CD14-positive monocyte (primary cell): ENCODE data around the gene RCBTB1. TPM values are rescaled to one million over a fixed set of nuclear protein-coding genes. Genes with fewer than 3 reads are reported as not detected.

ENCODE experiments used
- DNase-seq, 3 donors: peaks; one replicate each; pipeline ENCODE4 v3.0.0-alpha.2; 2011 to 2022
- H2AFZ ChIP-seq: 2 replicates; pipeline ENCODE4 v1.6.0; 2012; ENCODE audit warnings: mild to moderate bottlenecking, low read depth, low read length, inconsistent platforms; ENCODE audit not compliant: insufficient read depth, poor library complexity, severe bottlenecking
- H3K27ac ChIP-seq, 2 donors: 1 replicate in 1 of 2; 2 replicates in 1 of 2; pipeline ENCODE4 v1.5.1; 2012 to 2013; ENCODE audit warnings: low read length in 2 of 2, control low read depth in 1 of 2, inconsistent platforms in 1 of 2, low read depth in 1 of 2, mild to moderate bottlenecking in 1 of 2
- H3K27me3 ChIP-seq, 2 donors: one replicate each; pipeline versions ENCODE4 v1.6.0 to v1.6.1; 2011 to 2013; ENCODE audit warnings: low read length in 2 of 2; ENCODE audit not compliant: control insufficient read depth in 2 of 2, insufficient read depth in 2 of 2
- H3K36me3 ChIP-seq, 2 donors: replicated peaks in 1 of 2; 1 replicate in 1 of 2; 2 replicates in 1 of 2; pipeline versions ENCODE4 v1.5.1 to v1.6.1; 2012 to 2013; ENCODE audit warnings: low read length in 2 of 2, control low read depth in 1 of 2, inconsistent platforms in 1 of 2, mild to moderate bottlenecking in 1 of 2; ENCODE audit not compliant: insufficient read depth in 2 of 2, control insufficient read depth in 1 of 2
- H3K4me1 ChIP-seq, 2 donors: 1 replicate in 1 of 2; 2 replicates in 1 of 2; pipeline versions ENCODE4 v1.5.1 to v1.6.1; 2012 to 2013; ENCODE audit warnings: low read length in 2 of 2, control low read depth in 1 of 2, inconsistent platforms in 1 of 2, mild to moderate bottlenecking in 1 of 2, moderate library complexity in 1 of 2; ENCODE audit not compliant: insufficient read depth in 2 of 2, control insufficient read depth in 1 of 2
- H3K4me2 ChIP-seq: replicated peaks from 2 replicates; pipeline ENCODE3; 2012; ENCODE audit warnings: low read length, moderate library complexity, mild to moderate bottlenecking; ENCODE audit not compliant: poor library complexity, severe bottlenecking; ENCODE audit errors: extremely low read depth
- H3K4me3 ChIP-seq, 3 experiments: fragments of 200-600 bp in 1 of 3; sonication (generic) in 1 of 3; replicated peaks in 1 of 3; 1 replicate in 2 of 3; 2 replicates in 1 of 3; pipeline ENCODE4 v1.5.1; 2011 to 2013; ENCODE audit warnings: low read length in 3 of 3, mild to moderate bottlenecking in 3 of 3, control low read depth in 2 of 3, low read depth in 2 of 3, inconsistent platforms in 1 of 3, moderate library complexity in 1 of 3
- H3K79me2 ChIP-seq: 2 replicates; pipeline ENCODE4 v1.6.0; 2012; ENCODE audit warnings: mild to moderate bottlenecking, control low read depth, inconsistent platforms, low read length, moderate library complexity; ENCODE audit not compliant: insufficient read depth
- H3K9ac ChIP-seq: 2 replicates; pipeline ENCODE4 v1.6.0; 2017; ENCODE audit warnings: low read length, mild to moderate bottlenecking; ENCODE audit not compliant: insufficient read depth, poor library complexity, severe bottlenecking
- H3K9me3 ChIP-seq, 2 donors: replicated peaks in 1 of 2; 1 replicate in 1 of 2; 2 replicates in 1 of 2; pipeline versions ENCODE4 v1.5.1 to v1.6.1; 2012 to 2013; ENCODE audit warnings: low read length in 2 of 2, control low read depth in 1 of 2; ENCODE audit not compliant: control insufficient read depth in 1 of 2, insufficient read depth in 1 of 2
- H4K20me1 ChIP-seq: 2 replicates; pipeline ENCODE4 v1.6.0; 2012; ENCODE audit warnings: mild to moderate bottlenecking, low read length, control low read depth, moderate library complexity; ENCODE audit not compliant: insufficient read depth
- H3K27ac Mint-ChIP-seq, 7 donors: one replicate each; pipeline ENCODE4 v1.8.0; 2020; ENCODE audit warnings: mild to moderate bottlenecking in 7 of 7, mixed read lengths in 7 of 7, moderate library complexity in 6 of 7, inconsistent platforms in 2 of 7
- H3K27me3 Mint-ChIP-seq, 3 donors: one replicate each; pipeline ENCODE4 v1.8.0; 2021 to 2022; ENCODE audit warnings: low read depth in 3 of 3, mild to moderate bottlenecking in 3 of 3, mixed read lengths in 3 of 3, moderate library complexity in 3 of 3, inconsistent platforms in 1 of 3
- H3K36me3 Mint-ChIP-seq, 2 donors: one replicate each; pipeline ENCODE4 v1.8.0; 2020; ENCODE audit warnings: mixed read lengths in 2 of 2, inconsistent platforms in 1 of 2, mild to moderate bottlenecking in 1 of 2
- H3K4me1 Mint-ChIP-seq: one replicate; pipeline ENCODE4 v1.8.0; 2020; ENCODE audit warnings: mild to moderate bottlenecking, mixed read lengths
- H3K4me3 Mint-ChIP-seq, 2 donors: one replicate each; pipeline ENCODE4 v1.8.0; 2020; ENCODE audit warnings: mild to moderate bottlenecking in 2 of 2, mixed read lengths in 2 of 2, moderate library complexity in 1 of 2
- H3K9me3 Mint-ChIP-seq, 7 donors: one replicate each; pipeline ENCODE4 v1.8.0; 2020 to 2022; ENCODE audit warnings: mixed read lengths in 7 of 7, mild to moderate bottlenecking in 6 of 7, moderate library complexity in 6 of 7, inconsistent platforms in 2 of 7
- WGBS: methylation state at CpG from one replicate; pipeline ENCODE4 v1.1.5; 2013; ENCODE audit warnings: missing lambda C conversion rate; ENCODE audit not compliant: insufficient coverage; 5-methylcytosine and 5-hydroxymethylcytosine counted together
- intact Hi-C, 2 donors: fragments of 100-400 bp; cut with micrococcal nuclease; formaldehyde crosslinking; loops; one replicate each; pipeline versions ENCODE4 v1.15.0 to v1.15.1; 2023
- polyA plus RNA-seq, 3 donors: library from polyadenylated mRNA; depleted of rRNA in 1 of 3; unstranded in 2 of 3; stranded (reverse) in 1 of 3; fragments of 300-500 nt in 2 of 3; fragments of >200 nt in 1 of 3; fragmentation: Illumina TruSeq in 2 of 3; gene quantifications; 1 replicate in 2 of 3; 2 replicates in 1 of 3; pipeline ENCODE4 v1.2.3, GENCODE V29; 2012 to 2021
- TF ChIP-seq, protein P1 (sequence below): fragments of 200-600 bp; IDR thresholded peaks from one replicate; pipeline ENCODE4 v1.8.0; 2022; ENCODE audit warnings: antibody characterized with exemption, mild to moderate bottlenecking

RCBTB1 gene
- polyA plus RNA-seq, 3 donors = 9.8 to 19.4 (median 13.2) TPM

DNA sequence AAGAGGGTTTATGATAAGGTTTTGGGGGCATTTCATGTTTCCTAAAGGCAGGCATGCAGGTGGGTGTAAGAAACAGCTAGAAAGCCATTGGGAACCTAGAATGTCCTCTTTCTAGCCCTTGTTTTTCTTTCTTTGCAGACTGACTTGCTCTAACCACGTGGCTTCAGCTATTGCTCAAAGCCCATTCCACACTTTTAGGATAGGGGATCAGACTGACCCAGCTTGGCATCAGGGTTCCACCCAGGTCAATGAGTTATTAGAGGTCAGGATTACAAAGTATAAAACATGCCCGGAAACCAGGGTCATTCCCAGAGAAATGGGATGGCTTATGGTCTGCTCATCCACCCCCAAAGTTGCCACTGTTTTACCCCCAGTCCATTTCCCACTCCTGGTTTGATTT lies 72.8 kb downstream of the RCBTB1 start:
- Histone ChIP-seq H3K4me3 (no peak overlapping the region), H2AFZ (no peak overlapping the region), H3K27ac (no peak overlapping the region), H3K4me1 (no peaks in the 10 kb centered on the region), H3K4me2 (no peak overlapping the region), H3K36me3 (peaks cover 57 to 89% of the 10 kb centered on the region in 2 donors), H4K20me1 (peaks cover 23% of the 10 kb centered on the region), H3K79me2 (no peaks in the 10 kb centered on the region), H3K9ac (no peak overlapping the region), H3K27me3 (no peaks in the 10 kb centered on the region), H3K9me3 (no peaks in the 10 kb centered on the region)
- intact Hi-C loops = no loop called here
- no peak for DNase-seq
- peak overlapping the region in 1 of 7 donors; percentile 20 for H3K27ac Mint-ChIP-seq
- whole genome bisulfite sequencing = no CpG with 5 or more reads among the region's 2 CpGs
- TF ChIP-seq, protein P1, sequence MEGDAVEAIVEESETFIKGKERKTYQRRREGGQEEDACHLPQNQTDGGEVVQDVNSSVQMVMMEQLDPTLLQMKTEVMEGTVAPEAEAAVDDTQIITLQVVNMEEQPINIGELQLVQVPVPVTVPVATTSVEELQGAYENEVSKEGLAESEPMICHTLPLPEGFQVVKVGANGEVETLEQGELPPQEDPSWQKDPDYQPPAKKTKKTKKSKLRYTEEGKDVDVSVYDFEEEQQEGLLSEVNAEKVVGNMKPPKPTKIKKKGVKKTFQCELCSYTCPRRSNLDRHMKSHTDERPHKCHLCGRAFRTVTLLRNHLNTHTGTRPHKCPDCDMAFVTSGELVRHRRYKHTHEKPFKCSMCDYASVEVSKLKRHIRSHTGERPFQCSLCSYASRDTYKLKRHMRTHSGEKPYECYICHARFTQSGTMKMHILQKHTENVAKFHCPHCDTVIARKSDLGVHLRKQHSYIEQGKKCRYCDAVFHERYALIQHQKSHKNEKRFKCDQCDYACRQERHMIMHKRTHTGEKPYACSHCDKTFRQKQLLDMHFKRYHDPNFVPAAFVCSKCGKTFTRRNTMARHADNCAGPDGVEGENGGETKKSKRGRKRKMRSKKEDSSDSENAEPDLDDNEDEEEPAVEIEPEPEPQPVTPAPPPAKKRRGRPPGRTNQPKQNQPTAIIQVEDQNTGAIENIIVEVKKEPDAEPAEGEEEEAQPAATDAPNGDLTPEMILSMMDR = no peak
- H3K27me3 Mint-ChIP-seq = peaks cover 0 to 2% (median 2%) of the 10 kb centered on the region in 3 donors
- peaks cover 77 to 80% of the 10 kb centered on the region in 2 donors for H3K36me3 Mint-ChIP-seq
- no peaks in the 10 kb centered on the region for H3K4me1 Mint-ChIP-seq
- H3K9me3 Mint-ChIP-seq = peaks cover 0 to 1% (median 0%) of the 10 kb centered on the region in 7 donors
- H3K4me3 Mint-ChIP-seq = no peak overlapping the region

DNA sequence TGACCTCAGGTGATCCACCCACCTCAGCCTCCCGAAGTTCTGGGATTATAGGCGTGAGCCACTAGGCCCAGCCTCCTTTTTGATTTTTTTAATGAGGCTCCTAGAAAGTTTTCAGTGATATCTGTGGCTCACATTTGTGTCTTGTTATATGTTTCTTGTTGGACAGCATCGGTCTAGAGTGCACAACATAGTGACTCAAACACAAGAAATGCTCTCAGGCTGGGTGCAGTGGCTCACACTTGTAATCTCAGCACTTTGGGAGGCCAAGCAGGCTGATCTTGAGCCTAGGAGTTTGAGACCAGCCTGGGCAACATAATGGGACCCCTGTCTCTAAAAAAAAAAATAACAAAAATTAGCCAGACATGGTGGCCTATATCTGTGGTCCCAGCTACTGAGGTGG lies 81.4 kb downstream of the RCBTB1 start:
- Histone ChIP-seq H2AFZ (no peak overlapping the region), H3K79me2 (peaks cover 7% of the 10 kb centered on the region), H3K27me3 (no peaks in the 10 kb centered on the region), H3K9ac (no peak overlapping the region), H3K4me2 (no peak overlapping the region), H3K4me3 (no peak overlapping the region), H3K4me1 (no peaks in the 10 kb centered on the region), H3K9me3 (no peaks in the 10 kb centered on the region), H3K36me3 (peaks cover 22 to 57% of the 10 kb centered on the region in 2 donors), H3K27ac (no peak overlapping the region), H4K20me1 (peaks cover 29% of the 10 kb centered on the region)
- Mint-ChIP-seq H3K9me3 (no peaks in the 10 kb centered on the region), H3K36me3 (peaks cover 37 to 53% of the 10 kb centered on the region in 2 donors), H3K27me3 (peaks cover 0 to 2% (median 0%) of the 10 kb centered on the region in 3 donors), H3K27ac (peak overlapping the region in 1 of 7 donors; percentile 50), H3K4me3 (no peak overlapping the region), H3K4me1 (peaks cover 12% of the 10 kb centered on the region)
- intact Hi-C loops = no loop called here
- TF ChIP-seq, protein P1 = no peak
- DNase-seq = no peak
- WGBS = no CpG with 5 or more reads among the region's 3 CpGs
